CD14-positive monocyte (primary cell): ENCODE measurements around the gene TAF5. TPM values are rescaled to one million over a fixed set of nuclear protein-coding genes. Genes with fewer than 3 reads are reported as not detected.
"Not testable (repeated sequence)": the region's sequence is repeated elsewhere in the genome, so short reads cannot be mapped to it uniquely, and the experiment has no call there.

Experiments
- DNase-seq, 3 donors: peaks; one replicate each; pipeline ENCODE4 v3.0.0-alpha.2; 2011 to 2022
- H2AFZ ChIP-seq: 2 replicates; pipeline ENCODE4 v1.6.0; 2012; ENCODE audit warnings: mild to moderate bottlenecking, low read depth, low read length, inconsistent platforms; ENCODE audit not compliant: insufficient read depth, poor library complexity, severe bottlenecking
- H3K27ac ChIP-seq, 2 donors: 1 replicate in 1 of 2; 2 replicates in 1 of 2; pipeline ENCODE4 v1.5.1; 2012 to 2013; ENCODE audit warnings: low read length in 2 of 2, control low read depth in 1 of 2, inconsistent platforms in 1 of 2, low read depth in 1 of 2, mild to moderate bottlenecking in 1 of 2
- H3K27me3 ChIP-seq, 2 donors: one replicate each; pipeline versions ENCODE4 v1.6.0 to v1.6.1; 2011 to 2013; ENCODE audit warnings: low read length in 2 of 2; ENCODE audit not compliant: control insufficient read depth in 2 of 2, insufficient read depth in 2 of 2
- H3K36me3 ChIP-seq, 2 donors: replicated peaks in 1 of 2; 1 replicate in 1 of 2; 2 replicates in 1 of 2; pipeline versions ENCODE4 v1.5.1 to v1.6.1; 2012 to 2013; ENCODE audit warnings: low read length in 2 of 2, control low read depth in 1 of 2, inconsistent platforms in 1 of 2, mild to moderate bottlenecking in 1 of 2; ENCODE audit not compliant: insufficient read depth in 2 of 2, control insufficient read depth in 1 of 2
- H3K4me1 ChIP-seq, 2 donors: 1 replicate in 1 of 2; 2 replicates in 1 of 2; pipeline versions ENCODE4 v1.5.1 to v1.6.1; 2012 to 2013; ENCODE audit warnings: low read length in 2 of 2, control low read depth in 1 of 2, inconsistent platforms in 1 of 2, mild to moderate bottlenecking in 1 of 2, moderate library complexity in 1 of 2; ENCODE audit not compliant: insufficient read depth in 2 of 2, control insufficient read depth in 1 of 2
- H3K4me2 ChIP-seq: replicated peaks from 2 replicates; pipeline ENCODE3; 2012; ENCODE audit warnings: low read length, moderate library complexity, mild to moderate bottlenecking; ENCODE audit not compliant: poor library complexity, severe bottlenecking; ENCODE audit errors: extremely low read depth
- H3K4me3 ChIP-seq, 3 experiments: fragments of 200-600 bp in 1 of 3; sonication (generic) in 1 of 3; replicated peaks in 1 of 3; 1 replicate in 2 of 3; 2 replicates in 1 of 3; pipeline ENCODE4 v1.5.1; 2011 to 2013; ENCODE audit warnings: low read length in 3 of 3, mild to moderate bottlenecking in 3 of 3, control low read depth in 2 of 3, low read depth in 2 of 3, inconsistent platforms in 1 of 3, moderate library complexity in 1 of 3
- H3K79me2 ChIP-seq: 2 replicates; pipeline ENCODE4 v1.6.0; 2012; ENCODE audit warnings: mild to moderate bottlenecking, control low read depth, inconsistent platforms, low read length, moderate library complexity; ENCODE audit not compliant: insufficient read depth
- H3K9ac ChIP-seq: 2 replicates; pipeline ENCODE4 v1.6.0; 2017; ENCODE audit warnings: low read length, mild to moderate bottlenecking; ENCODE audit not compliant: insufficient read depth, poor library complexity, severe bottlenecking
- H3K9me3 ChIP-seq, 2 donors: replicated peaks in 1 of 2; 1 replicate in 1 of 2; 2 replicates in 1 of 2; pipeline versions ENCODE4 v1.5.1 to v1.6.1; 2012 to 2013; ENCODE audit warnings: low read length in 2 of 2, control low read depth in 1 of 2; ENCODE audit not compliant: control insufficient read depth in 1 of 2, insufficient read depth in 1 of 2
- H4K20me1 ChIP-seq: 2 replicates; pipeline ENCODE4 v1.6.0; 2012; ENCODE audit warnings: mild to moderate bottlenecking, low read length, control low read depth, moderate library complexity; ENCODE audit not compliant: insufficient read depth
- H3K27ac Mint-ChIP-seq, 7 donors: one replicate each; pipeline ENCODE4 v1.8.0; 2020; ENCODE audit warnings: mild to moderate bottlenecking in 7 of 7, mixed read lengths in 7 of 7, moderate library complexity in 6 of 7, inconsistent platforms in 2 of 7
- H3K27me3 Mint-ChIP-seq, 3 donors: one replicate each; pipeline ENCODE4 v1.8.0; 2021 to 2022; ENCODE audit warnings: low read depth in 3 of 3, mild to moderate bottlenecking in 3 of 3, mixed read lengths in 3 of 3, moderate library complexity in 3 of 3, inconsistent platforms in 1 of 3
- H3K36me3 Mint-ChIP-seq, 2 donors: one replicate each; pipeline ENCODE4 v1.8.0; 2020; ENCODE audit warnings: mixed read lengths in 2 of 2, inconsistent platforms in 1 of 2, mild to moderate bottlenecking in 1 of 2
- H3K4me1 Mint-ChIP-seq: one replicate; pipeline ENCODE4 v1.8.0; 2020; ENCODE audit warnings: mild to moderate bottlenecking, mixed read lengths
- H3K4me3 Mint-ChIP-seq, 2 donors: one replicate each; pipeline ENCODE4 v1.8.0; 2020; ENCODE audit warnings: mild to moderate bottlenecking in 2 of 2, mixed read lengths in 2 of 2, moderate library complexity in 1 of 2
- H3K9me3 Mint-ChIP-seq, 7 donors: one replicate each; pipeline ENCODE4 v1.8.0; 2020 to 2022; ENCODE audit warnings: mixed read lengths in 7 of 7, mild to moderate bottlenecking in 6 of 7, moderate library complexity in 6 of 7, inconsistent platforms in 2 of 7
- WGBS: methylation state at CpG from one replicate; pipeline ENCODE4 v1.1.5; 2013; ENCODE audit warnings: missing lambda C conversion rate; ENCODE audit not compliant: insufficient coverage; 5-methylcytosine and 5-hydroxymethylcytosine counted together
- intact Hi-C, 2 donors: fragments of 100-400 bp; cut with micrococcal nuclease; formaldehyde crosslinking; loops; one replicate each; pipeline versions ENCODE4 v1.15.0 to v1.15.1; 2023
- polyA plus RNA-seq, 3 donors: library from polyadenylated mRNA; depleted of rRNA in 1 of 3; unstranded in 2 of 3; stranded (reverse) in 1 of 3; fragments of 300-500 nt in 2 of 3; fragments of >200 nt in 1 of 3; fragmentation: Illumina TruSeq in 2 of 3; gene quantifications; 1 replicate in 2 of 3; 2 replicates in 1 of 3; pipeline ENCODE4 v1.2.3, GENCODE V29; 2012 to 2021
- TF ChIP-seq, protein P1 (sequence below): fragments of 200-600 bp; IDR thresholded peaks from one replicate; pipeline ENCODE4 v1.8.0; 2022; ENCODE audit warnings: antibody characterized with exemption, mild to moderate bottlenecking

Gene TAF5
- polyA plus RNA-seq, 3 donors = 1.0 to 2.4 (median 2.4) TPM

DNA sequence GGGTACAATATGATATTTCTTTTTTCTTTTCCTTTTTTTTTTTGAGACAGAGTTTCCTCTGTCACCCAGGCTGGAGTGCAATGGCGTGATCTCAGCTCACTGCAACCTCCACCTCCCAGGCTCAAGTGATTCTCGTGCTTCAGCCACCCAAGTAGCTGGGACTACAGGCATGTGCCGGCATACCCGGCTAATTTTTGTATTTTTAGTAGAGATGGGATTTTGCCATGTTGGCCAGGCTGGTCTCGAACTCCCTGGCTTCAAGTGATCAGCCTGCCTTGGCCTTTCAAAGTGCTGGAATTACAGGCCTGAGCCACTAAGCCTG lies 49.3 kb downstream of the TAF5 start:
- not testable (repeated sequence) for H3K9me3 Mint-ChIP-seq, H3K4me3 ChIP-seq, H3K27me3 ChIP-seq, H4K20me1 ChIP-seq, H3K79me2 ChIP-seq, H3K27ac ChIP-seq, H3K9me3 ChIP-seq, H3K4me2 ChIP-seq, H3K4me1 ChIP-seq, H3K27me3 Mint-ChIP-seq, DNase-seq, H3K4me3 Mint-ChIP-seq, H3K9ac ChIP-seq, H3K27ac Mint-ChIP-seq, H2AFZ ChIP-seq, H3K4me1 Mint-ChIP-seq
- 100% methylated on average over 1 of the region's 5 CpGs for WGBS
- H3K36me3 ChIP-seq = peaks cover 88 to 95% of the 10 kb centered on the region in 2 donors
- intact Hi-C loops = loop anchor here in 1 of 2 donors (1.0 kb wide), 1 partner anchor 68 kb away; no protein-coding TSS in a partner anchor
- TF ChIP-seq, protein P1, sequence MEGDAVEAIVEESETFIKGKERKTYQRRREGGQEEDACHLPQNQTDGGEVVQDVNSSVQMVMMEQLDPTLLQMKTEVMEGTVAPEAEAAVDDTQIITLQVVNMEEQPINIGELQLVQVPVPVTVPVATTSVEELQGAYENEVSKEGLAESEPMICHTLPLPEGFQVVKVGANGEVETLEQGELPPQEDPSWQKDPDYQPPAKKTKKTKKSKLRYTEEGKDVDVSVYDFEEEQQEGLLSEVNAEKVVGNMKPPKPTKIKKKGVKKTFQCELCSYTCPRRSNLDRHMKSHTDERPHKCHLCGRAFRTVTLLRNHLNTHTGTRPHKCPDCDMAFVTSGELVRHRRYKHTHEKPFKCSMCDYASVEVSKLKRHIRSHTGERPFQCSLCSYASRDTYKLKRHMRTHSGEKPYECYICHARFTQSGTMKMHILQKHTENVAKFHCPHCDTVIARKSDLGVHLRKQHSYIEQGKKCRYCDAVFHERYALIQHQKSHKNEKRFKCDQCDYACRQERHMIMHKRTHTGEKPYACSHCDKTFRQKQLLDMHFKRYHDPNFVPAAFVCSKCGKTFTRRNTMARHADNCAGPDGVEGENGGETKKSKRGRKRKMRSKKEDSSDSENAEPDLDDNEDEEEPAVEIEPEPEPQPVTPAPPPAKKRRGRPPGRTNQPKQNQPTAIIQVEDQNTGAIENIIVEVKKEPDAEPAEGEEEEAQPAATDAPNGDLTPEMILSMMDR = peak; percentile 49
- H3K36me3 Mint-ChIP-seq = peaks cover 81 to 93% of the 10 kb centered on the region in 2 donors

GRCh38 chr10:103417601-103418000 lies 49.8 kb downstream of the TAF5 start:
- TF ChIP-seq, protein P1 = no peak
- no peak for DNase-seq
- Histone ChIP-seq H3K9ac (no peak overlapping the region), H2AFZ (no peak overlapping the region), H3K79me2 (no peaks in the 10 kb centered on the region), H4K20me1 (no peaks in the 10 kb centered on the region), H3K9me3 (no peaks in the 10 kb centered on the region), H3K4me1 (no peaks in the 10 kb centered on the region), H3K4me2 (no peak overlapping the region), H3K27me3 (no peaks in the 10 kb centered on the region), H3K27ac (no peak overlapping the region), H3K36me3 (peaks cover 90 to 95% of the 10 kb centered on the region in 2 donors), H3K4me3 (no peak overlapping the region)
- Mint-ChIP-seq H3K36me3 (peaks cover 84 to 93% of the 10 kb centered on the region in 2 donors), H3K9me3 (no peaks in the 10 kb centered on the region), H3K27me3 (no peaks in the 10 kb centered on the region), H3K4me3 (no peak overlapping the region), H3K27ac (peak overlapping the region in 2 of 7 donors; percentile 0 to 33), H3K4me1 (no peaks in the 10 kb centered on the region)
- WGBS = 98% methylated on average over 5 of the region's 5 CpGs
- intact Hi-C loops = loop anchor here in 1 of 2 donors (1.0 kb wide), 1 partner anchor 68 kb away; no protein-coding TSS in a partner anchor
